KMS-11 (cell line): ENCODE measurements around the gene ADAMTSL5.

Experiments used
- H2AFZ ChIP-seq: fragments of 200-600 bp; sonication (generic); 2 replicates; pipeline ENCODE4 v1.6.1; 2016; ENCODE audit warnings: antibody characterized with exemption, mixed run types, low read depth
- H3K27ac ChIP-seq: fragments of 200-600 bp; sonication (generic); 2 replicates; pipeline ENCODE4 v1.6.1; 2016; ENCODE audit warnings: mild to moderate bottlenecking, mixed run types
- H3K27me3 ChIP-seq: fragments of 200-600 bp; sonication (generic); 2 replicates; pipeline ENCODE4 v1.6.1; 2017; ENCODE audit warnings: mild to moderate bottlenecking, low read depth, mixed run types, moderate library complexity; ENCODE audit not compliant: insufficient read depth
- H3K36me3 ChIP-seq: fragments of 200-600 bp; sonication (generic); 2 replicates; pipeline ENCODE4 v1.6.1; 2017; ENCODE audit warnings: mild to moderate bottlenecking, mixed run types; ENCODE audit not compliant: insufficient read depth
- H3K4me1 ChIP-seq: fragments of 200-600 bp; sonication (generic); 2 replicates; pipeline ENCODE4 v1.6.1; 2016; ENCODE audit warnings: mild to moderate bottlenecking, low read depth, mixed run types; ENCODE audit not compliant: poor library complexity, severe bottlenecking
- H3K4me2 ChIP-seq: fragments of 200-600 bp; sonication (generic); 2 replicates; pipeline ENCODE4 v1.7.0; 2016; ENCODE audit warnings: mild to moderate bottlenecking, mixed run types
- H3K4me3 ChIP-seq: fragments of 200-600 bp; sonication (generic); IDR thresholded peaks from 2 replicates; pipeline ENCODE4 v1.6.1; 2017; ENCODE audit warnings: low read depth, low read length, mixed read lengths; ENCODE audit not compliant: insufficient read depth
- H3K79me2 ChIP-seq: fragments of 200-600 bp; sonication (generic); 2 replicates; pipeline ENCODE4 v1.6.1; 2016; ENCODE audit warnings: low read depth, mixed run types; ENCODE audit not compliant: insufficient read depth
- H3K9ac ChIP-seq: fragments of 200-600 bp; sonication (generic); 2 replicates; pipeline ENCODE4 v1.6.1; 2016; ENCODE audit warnings: mild to moderate bottlenecking, mixed run types
- H4K20me1 ChIP-seq: fragments of 200-600 bp; sonication (generic); 2 replicates; pipeline ENCODE4 v1.6.1; 2016; ENCODE audit warnings: mild to moderate bottlenecking, mixed run types; ENCODE audit not compliant: insufficient read depth
- TF ChIP-seq, protein P1 (sequence below): fragments of 200-600 bp; sonication (generic); conservative IDR thresholded peaks from 2 replicates; pipeline ENCODE4 v1.6.1; 2017; ENCODE audit warnings: low read depth, mild to moderate bottlenecking, antibody characterized with exemption, low read length, moderate library complexity, mixed read lengths

Gene ADAMTSL5

DNA sequence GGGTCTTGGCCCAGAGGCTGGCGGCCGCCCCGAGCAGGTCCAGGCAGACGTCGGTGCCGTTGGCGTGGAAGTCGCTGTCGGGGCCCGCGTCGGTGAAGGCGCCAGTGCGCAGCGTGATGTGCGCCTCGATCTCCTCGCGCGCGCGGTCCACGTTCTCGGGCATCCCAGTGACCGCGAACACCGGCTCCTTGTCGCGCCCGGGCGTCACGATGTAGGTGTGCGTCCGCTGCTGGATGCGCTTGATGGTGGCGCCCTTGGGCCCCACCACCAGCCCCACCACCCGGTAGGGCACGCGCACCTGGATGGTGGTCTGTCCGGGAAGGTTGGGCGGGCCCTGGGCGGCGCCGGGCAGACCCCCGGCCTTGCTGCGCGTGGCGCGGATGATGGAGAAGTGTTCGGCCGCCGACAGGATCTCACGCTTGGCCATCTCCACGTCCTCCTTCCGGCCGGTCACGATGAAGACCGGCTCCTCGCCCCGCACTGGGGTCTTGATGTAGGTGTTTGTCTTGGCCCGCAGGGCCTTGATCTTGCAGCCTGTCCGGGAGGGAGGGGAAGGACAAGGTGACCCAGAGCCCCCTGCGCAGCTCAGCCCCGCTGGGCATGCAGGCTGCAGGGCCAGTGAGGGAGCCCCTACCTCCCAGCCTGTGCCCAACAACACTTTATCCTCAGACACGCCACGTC is 43.7 kb upstream of the ADAMTSL5 start:
- H3K79me2 ChIP-seq, result no peaks in the 10 kb centered on the region
- H3K4me1 ChIP-seq, result no peaks in the 10 kb centered on the region
- H3K36me3 ChIP-seq, result no peaks in the 10 kb centered on the region
- no peak overlapping the region for H3K4me2 ChIP-seq
- TF ChIP-seq, protein P1, sequence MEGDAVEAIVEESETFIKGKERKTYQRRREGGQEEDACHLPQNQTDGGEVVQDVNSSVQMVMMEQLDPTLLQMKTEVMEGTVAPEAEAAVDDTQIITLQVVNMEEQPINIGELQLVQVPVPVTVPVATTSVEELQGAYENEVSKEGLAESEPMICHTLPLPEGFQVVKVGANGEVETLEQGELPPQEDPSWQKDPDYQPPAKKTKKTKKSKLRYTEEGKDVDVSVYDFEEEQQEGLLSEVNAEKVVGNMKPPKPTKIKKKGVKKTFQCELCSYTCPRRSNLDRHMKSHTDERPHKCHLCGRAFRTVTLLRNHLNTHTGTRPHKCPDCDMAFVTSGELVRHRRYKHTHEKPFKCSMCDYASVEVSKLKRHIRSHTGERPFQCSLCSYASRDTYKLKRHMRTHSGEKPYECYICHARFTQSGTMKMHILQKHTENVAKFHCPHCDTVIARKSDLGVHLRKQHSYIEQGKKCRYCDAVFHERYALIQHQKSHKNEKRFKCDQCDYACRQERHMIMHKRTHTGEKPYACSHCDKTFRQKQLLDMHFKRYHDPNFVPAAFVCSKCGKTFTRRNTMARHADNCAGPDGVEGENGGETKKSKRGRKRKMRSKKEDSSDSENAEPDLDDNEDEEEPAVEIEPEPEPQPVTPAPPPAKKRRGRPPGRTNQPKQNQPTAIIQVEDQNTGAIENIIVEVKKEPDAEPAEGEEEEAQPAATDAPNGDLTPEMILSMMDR, result no peak
- H4K20me1 ChIP-seq, result no peaks in the 10 kb centered on the region
- H3K4me3 ChIP-seq, result no peak overlapping the region
- H3K27me3 ChIP-seq, result peaks cover under 1% of the 10 kb centered on the region; the same call in 1 of the 2 replicates
- H2AFZ ChIP-seq, result no peak overlapping the region
- no peak overlapping the region for H3K27ac ChIP-seq
- H3K9ac ChIP-seq, result no peak overlapping the region

GRCh38 chr19:1555487-1556389 is 42.9 kb upstream of the ADAMTSL5 start:
- H3K79me2 ChIP-seq, result no peaks in the 10 kb centered on the region
- H4K20me1 ChIP-seq, result no peaks in the 10 kb centered on the region
- H3K4me1 ChIP-seq, result no peaks in the 10 kb centered on the region
- TF ChIP-seq, protein P1, result no peak
- no peak overlapping the region for H3K4me3 ChIP-seq
- no peaks in the 10 kb centered on the region for H3K36me3 ChIP-seq
- H3K4me2 ChIP-seq, result no peak overlapping the region
- no peak overlapping the region for H3K9ac ChIP-seq
- no peak overlapping the region for H3K27ac ChIP-seq
- H3K27me3 ChIP-seq, result peaks cover 3% of the 10 kb centered on the region; the same call in 1 of the 2 replicates
- H2AFZ ChIP-seq, result no peak overlapping the region

- no peak overlapping the region for H3K27ac ChIP-seq
- H3K4me3 ChIP-seq, result no peak overlapping the region
- H4K20me1 ChIP-seq, result no peaks in the 10 kb centered on the region
- H3K9ac ChIP-seq, result no peak overlapping the region
- H3K27me3 ChIP-seq, result peaks cover 3% of the 10 kb centered on the region; the same call in 1 of the 2 replicates
- H3K36me3 ChIP-seq, result no peaks in the 10 kb centered on the region
- H3K4me2 ChIP-seq, result no peak overlapping the region
- H3K79me2 ChIP-seq, result no peaks in the 10 kb centered on the region
- TF ChIP-seq, protein P1, result no peak
- H2AFZ ChIP-seq, result no peak overlapping the region
- no peaks in the 10 kb centered on the region for H3K4me1 ChIP-seq
Measured at GRCh38 chr19:1554968-1555367, 42.1 kb upstream of the ADAMTSL5 start.

GRCh38 chr19:1553415-1553814 is 40.6 kb upstream of the ADAMTSL5 start:
- H4K20me1 ChIP-seq, result no peaks in the 10 kb centered on the region
- no peaks in the 10 kb centered on the region for H3K36me3 ChIP-seq
- H3K4me1 ChIP-seq, result no peaks in the 10 kb centered on the region
- H3K79me2 ChIP-seq, result no peaks in the 10 kb centered on the region
- no peak overlapping the region for H3K9ac ChIP-seq
- H3K4me3 ChIP-seq, result no peak overlapping the region
- H2AFZ ChIP-seq, result no peak overlapping the region
- H3K27ac ChIP-seq, result no peak overlapping the region
- H3K27me3 ChIP-seq, result peaks cover 6% of the 10 kb centered on the region; the same call in 1 of the 2 replicates
- TF ChIP-seq, protein P1, result no peak
- no peak overlapping the region for H3K4me2 ChIP-seq
